Neural crest cell (in vitro differentiated cells): Measurements from ENCODE around the gene COL12A1. TPM values are rescaled to one million over a fixed set of nuclear protein-coding genes. Genes with fewer than 3 reads are reported as not detected.

ENCODE experiments used
- DNase-seq: peaks from one replicate; pipeline ENCODE4 v3.0.0; 2021; ENCODE audit warnings: low read depth, mixed read lengths, low spot score
- H3K27ac Mint-ChIP-seq: one replicate; pipeline ENCODE4 v1.8.0; 2021; ENCODE audit warnings: mild to moderate bottlenecking, mixed read lengths; ENCODE audit not compliant: unreplicated experiment
- H3K27me3 Mint-ChIP-seq: 2 replicates; pipeline ENCODE4 v1.8.0; 2021; ENCODE audit warnings: low read depth, mild to moderate bottlenecking, mixed read lengths
- H3K36me3 Mint-ChIP-seq: 2 replicates; pipeline ENCODE4 v1.8.0; 2021; ENCODE audit warnings: low read depth, mild to moderate bottlenecking, mixed read lengths
- H3K4me1 Mint-ChIP-seq: 2 replicates; pipeline ENCODE4 v1.8.0; 2021; ENCODE audit warnings: mixed read lengths
- H3K4me3 Mint-ChIP-seq: one replicate; pipeline ENCODE4 v1.8.0; 2021; ENCODE audit warnings: mild to moderate bottlenecking, mixed read lengths
- H3K9me3 Mint-ChIP-seq: 2 replicates; pipeline ENCODE4 v1.8.0; 2021; ENCODE audit warnings: mixed read lengths
- total RNA-seq: library from RNA; stranded (reverse); gene quantifications from 2 replicates; pipeline ENCODE4 v1.2.1, GENCODE V29; 2021
- TF ChIP-seq, protein P1 (sequence below): fragments of 200-600 bp; sonication (generic); conservative IDR thresholded peaks from 2 replicates; pipeline ENCODE4 v1.5.0; 2021; ENCODE audit warnings: antibody characterized with exemption, mild to moderate bottlenecking

COL12A1 gene
- total RNA-seq, 1 donor from 2014 or later: 50.2 TPM

DNA sequence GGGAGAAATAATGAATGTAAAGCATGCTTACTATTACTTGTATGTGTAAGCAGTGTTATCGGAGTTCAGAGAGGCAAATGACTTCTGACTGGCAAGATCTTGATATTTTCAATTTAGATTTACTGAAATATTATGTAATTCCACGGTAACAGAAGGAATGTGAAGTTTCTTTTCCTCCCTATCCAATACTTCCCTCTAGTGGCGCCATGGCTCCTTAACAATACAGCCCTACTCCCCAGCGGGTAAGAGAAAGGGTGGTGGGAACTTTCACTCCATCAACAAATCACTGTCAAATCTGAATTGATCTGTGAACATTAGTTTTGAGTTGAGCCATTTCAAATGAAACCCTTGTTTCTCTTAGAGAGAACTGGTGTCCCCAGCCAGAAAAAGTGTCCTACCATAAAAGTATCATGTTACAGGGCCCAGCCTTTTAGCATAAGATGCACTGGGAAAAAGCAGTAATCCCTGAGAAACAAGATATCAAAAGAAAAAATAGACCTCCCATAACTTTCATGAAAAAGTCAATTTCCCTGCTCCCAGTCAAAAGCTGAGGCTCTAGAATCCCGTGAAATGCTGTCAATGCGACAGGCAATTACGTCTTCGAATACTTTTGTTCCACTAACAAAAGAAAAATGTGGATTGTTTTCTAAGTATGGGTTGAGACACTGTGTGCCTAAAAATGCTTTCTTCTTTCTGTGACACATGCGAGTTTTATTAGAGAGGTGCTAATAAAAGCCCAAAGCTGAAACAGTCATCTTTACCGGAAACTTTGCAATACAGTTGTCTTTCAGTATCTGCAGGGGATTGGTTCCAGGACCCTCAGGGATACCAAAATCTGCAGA lies 24.9 kb upstream of the COL12A1 start:
- no peak overlapping the region for H3K27ac Mint-ChIP-seq
- H3K4me3 Mint-ChIP-seq: no peak overlapping the region
- TF ChIP-seq, protein P1, sequence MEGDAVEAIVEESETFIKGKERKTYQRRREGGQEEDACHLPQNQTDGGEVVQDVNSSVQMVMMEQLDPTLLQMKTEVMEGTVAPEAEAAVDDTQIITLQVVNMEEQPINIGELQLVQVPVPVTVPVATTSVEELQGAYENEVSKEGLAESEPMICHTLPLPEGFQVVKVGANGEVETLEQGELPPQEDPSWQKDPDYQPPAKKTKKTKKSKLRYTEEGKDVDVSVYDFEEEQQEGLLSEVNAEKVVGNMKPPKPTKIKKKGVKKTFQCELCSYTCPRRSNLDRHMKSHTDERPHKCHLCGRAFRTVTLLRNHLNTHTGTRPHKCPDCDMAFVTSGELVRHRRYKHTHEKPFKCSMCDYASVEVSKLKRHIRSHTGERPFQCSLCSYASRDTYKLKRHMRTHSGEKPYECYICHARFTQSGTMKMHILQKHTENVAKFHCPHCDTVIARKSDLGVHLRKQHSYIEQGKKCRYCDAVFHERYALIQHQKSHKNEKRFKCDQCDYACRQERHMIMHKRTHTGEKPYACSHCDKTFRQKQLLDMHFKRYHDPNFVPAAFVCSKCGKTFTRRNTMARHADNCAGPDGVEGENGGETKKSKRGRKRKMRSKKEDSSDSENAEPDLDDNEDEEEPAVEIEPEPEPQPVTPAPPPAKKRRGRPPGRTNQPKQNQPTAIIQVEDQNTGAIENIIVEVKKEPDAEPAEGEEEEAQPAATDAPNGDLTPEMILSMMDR: peak; percentile 74
- H3K36me3 Mint-ChIP-seq: no peaks in the 10 kb centered on the region
- H3K27me3 Mint-ChIP-seq: no peaks in the 10 kb centered on the region
- peak; percentile 34 for DNase-seq
- peaks cover 3% of the 10 kb centered on the region for H3K9me3 Mint-ChIP-seq
- no peaks in the 10 kb centered on the region for H3K4me1 Mint-ChIP-seq

DNA sequence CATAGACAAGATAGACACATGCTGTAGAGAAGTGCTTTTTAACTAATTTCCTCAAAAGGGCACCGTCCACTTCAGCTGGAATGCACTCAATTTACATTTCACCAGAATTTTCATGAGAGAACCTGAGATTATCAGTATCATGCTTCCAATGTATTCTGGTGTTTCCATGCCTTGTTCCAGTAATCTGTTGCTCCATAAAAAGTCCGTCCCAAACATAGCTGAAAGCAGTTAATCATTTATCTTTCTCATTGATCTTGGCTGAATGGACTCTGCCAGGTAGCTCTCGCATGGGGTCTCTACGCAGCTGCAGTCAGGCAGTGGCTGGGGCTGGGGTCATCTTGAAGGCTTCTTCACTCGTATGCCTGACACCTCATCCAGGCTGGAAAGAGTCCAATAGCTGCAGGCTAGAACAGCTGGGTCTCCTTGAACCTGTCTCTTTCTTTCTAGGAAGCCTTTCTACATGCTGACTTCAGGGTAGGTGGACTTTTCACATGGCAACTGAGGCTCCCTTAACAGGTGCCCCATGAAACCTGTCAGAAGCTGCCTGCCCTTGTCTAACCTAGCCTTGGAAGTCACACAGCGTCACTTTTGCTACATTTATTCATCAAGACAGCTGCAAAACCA lies 18.6 kb upstream of the COL12A1 start:
- Mint-ChIP-seq H3K4me3 (no peak overlapping the region), H3K9me3 (peaks cover 3% of the 10 kb centered on the region)
- no peak for DNase-seq

DNA sequence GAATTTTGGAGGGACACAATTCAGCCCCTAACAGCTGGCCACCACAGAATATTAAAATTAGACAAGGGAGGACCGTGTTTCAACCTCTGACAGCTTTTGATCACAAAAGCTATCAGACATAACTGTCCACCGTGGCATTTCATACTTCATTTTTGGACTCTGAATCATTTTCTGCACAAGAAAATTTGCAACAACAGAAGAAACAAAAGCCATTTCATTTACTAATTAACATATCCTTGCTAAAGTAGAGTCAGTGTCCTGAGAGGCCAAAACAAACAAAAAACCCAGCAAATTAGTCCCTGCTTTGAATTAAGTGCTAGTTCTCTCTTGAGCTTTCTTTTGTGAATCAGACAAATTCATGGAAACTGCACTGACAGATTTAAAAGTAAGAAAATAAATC lies 17.6 kb upstream of the COL12A1 start:
- Mint-ChIP-seq H3K4me1 (peaks cover 13% of the 10 kb centered on the region), H3K27me3 (no peaks in the 10 kb centered on the region), H3K4me3 (no peak overlapping the region), H3K9me3 (peaks cover 3% of the 10 kb centered on the region), H3K36me3 (no peaks in the 10 kb centered on the region), H3K27ac (no peak overlapping the region)
- TF ChIP-seq, protein P1: no peak
- DNase-seq: no peak

More for the DNA sequence above, 18.6 kb upstream of the COL12A1 start:
- Mint-ChIP-seq H3K36me3 (no peaks in the 10 kb centered on the region), H3K4me1 (peaks cover 13% of the 10 kb centered on the region), H3K27ac (no peak overlapping the region), H3K27me3 (no peaks in the 10 kb centered on the region)
- TF ChIP-seq, protein P1: no peak

DNA sequence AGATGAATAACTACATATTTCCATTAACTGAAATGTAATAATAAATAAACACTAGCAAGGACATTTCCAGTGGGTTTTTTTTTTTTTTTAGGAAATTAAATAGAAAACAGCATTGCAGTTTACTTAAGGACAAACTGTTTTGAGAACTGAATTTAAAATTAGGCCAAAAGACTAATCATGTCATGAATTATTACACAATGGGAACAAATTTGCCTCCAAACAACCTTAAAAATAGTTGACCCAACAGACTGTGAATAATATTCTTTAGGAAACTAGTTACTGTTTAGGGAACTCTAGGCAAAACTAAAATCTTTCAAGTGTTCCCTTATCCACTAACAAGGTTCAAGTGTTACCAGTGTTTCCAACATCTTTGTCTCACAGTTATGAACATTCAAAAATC lies 16.4 kb upstream of the COL12A1 start:
- peaks cover 13% of the 10 kb centered on the region for H3K4me1 Mint-ChIP-seq

DNA sequence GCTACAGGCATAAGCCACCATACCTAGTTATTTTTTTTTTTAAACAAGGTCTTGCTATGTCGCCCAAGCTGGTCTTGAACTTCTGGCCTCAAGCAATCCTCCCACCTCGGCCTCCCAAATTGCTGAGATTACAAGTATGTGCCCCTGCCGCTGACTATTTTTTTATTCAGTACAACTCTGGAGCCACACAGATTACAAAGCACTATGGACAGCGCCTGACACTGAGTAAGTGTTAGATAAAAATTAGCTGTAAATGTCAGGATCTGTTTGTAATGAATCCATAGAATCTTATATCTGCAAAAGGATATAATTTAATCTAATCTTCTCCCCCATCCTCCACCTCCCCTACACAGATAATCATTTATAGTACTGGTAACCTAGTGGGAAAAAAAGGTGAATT lies 15.3 kb upstream of the COL12A1 start:
- Mint-ChIP-seq H3K27me3 (peaks cover 2% of the 10 kb centered on the region), H3K27ac (no peak overlapping the region), H3K4me1 (peaks cover 13% of the 10 kb centered on the region), H3K9me3 (no peaks in the 10 kb centered on the region), H3K4me3 (no peak overlapping the region), H3K36me3 (no peaks in the 10 kb centered on the region)
- TF ChIP-seq, protein P1: no peak
- no peak for DNase-seq

More for the DNA sequence above, 16.4 kb upstream of the COL12A1 start:
- no peak overlapping the region for H3K27ac Mint-ChIP-seq
- DNase-seq: no peak
- H3K9me3 Mint-ChIP-seq: peaks cover under 1% of the 10 kb centered on the region
- TF ChIP-seq, protein P1: no peak
- no peaks in the 10 kb centered on the region for H3K36me3 Mint-ChIP-seq
- H3K27me3 Mint-ChIP-seq: peaks cover 2% of the 10 kb centered on the region
- no peak overlapping the region for H3K4me3 Mint-ChIP-seq
